GM21529 (cell line): ENCODE results near the gene HSPB1.
"Not testable (repeated sequence)": the region's sequence is repeated elsewhere in the genome, so short reads cannot be mapped to it uniquely, and the experiment has no call there.

Experiments
- ATAC-seq: cut with Tn5 transposase; IDR thresholded peaks from one replicate; pipeline ENCODE4 v1.9.1; 2021; ENCODE audit not compliant: unreplicated experiment

Gene HSPB1

GRCh38 chr7:76303202-76304147 is 1.0 kb downstream of the HSPB1 start:
- peak; percentile 43 for ATAC-seq

GRCh38 chr7:76304888-76305375 is 2.5 kb downstream of the HSPB1 start:
- ATAC-seq: no peak

GRCh38 chr7:76308874-76309273 is 6.4 kb downstream of the HSPB1 start:
- not testable (repeated sequence) for ATAC-seq

- ATAC-seq: not testable (repeated sequence)
Measured at GRCh38 chr7:76309341-76310101, 7.0 kb downstream of the HSPB1 start.

GRCh38 chr7:76310102-76310957 is 7.9 kb downstream of the HSPB1 start:
- ATAC-seq: no peak

GRCh38 chr7:76311838-76312237 is 9.4 kb downstream of the HSPB1 start:
- not testable (repeated sequence) for ATAC-seq

GRCh38 chr7:76314042-76314721 is 11.7 kb downstream of the HSPB1 start:
- peak; percentile 38 for ATAC-seq

GRCh38 chr7:76314740-76315139 is 12.3 kb downstream of the HSPB1 start:
- not testable (repeated sequence) for ATAC-seq

GRCh38 chr7:76315364-76315763 is 12.9 kb downstream of the HSPB1 start:
- ATAC-seq: no peak

- no peak for ATAC-seq
Measured at GRCh38 chr7:76316984-76317781, 14.7 kb downstream of the HSPB1 start.

- ATAC-seq: peak; percentile 84
Measured at GRCh38 chr7:76317782-76318487, 15.5 kb downstream of the HSPB1 start.

GRCh38 chr7:76318488-76319353 is 16.2 kb downstream of the HSPB1 start:
- ATAC-seq: peak; percentile 49

GRCh38 chr7:76325092-76325491 is 22.6 kb downstream of the HSPB1 start:
- ATAC-seq: no peak

- ATAC-seq: no peak
Measured at GRCh38 chr7:76325811-76326210, 23.3 kb downstream of the HSPB1 start.

- ATAC-seq: no peak
Measured at GRCh38 chr7:76326646-76327233, 24.3 kb downstream of the HSPB1 start.

- ATAC-seq: no peak
Measured at GRCh38 chr7:76327610-76328009, 25.1 kb downstream of the HSPB1 start.

GRCh38 chr7:76328389-76328788 is 25.9 kb downstream of the HSPB1 start:
- ATAC-seq: no peak
